Fibroblast of peridontal ligament (primary cell): Measurements from ENCODE around the gene NANOS3.
A peak's percentile ranks its signal among the peaks of the same experiment; 100 is the strongest.
"Not testable (repeated sequence)": the region's sequence is repeated elsewhere in the genome, so short reads cannot be mapped to it uniquely, and the experiment has no call there.

Source experiments
- DNase-seq: peaks from one replicate; pipeline ENCODE4 v3.0.0-alpha.2; 2010; ENCODE audit errors: extremely low read depth

NANOS3 gene

GRCh38 chr19:13843104-13843921 is 33.6 kb upstream of the NANOS3 start:
- DNase-seq, result no peak

DNA sequence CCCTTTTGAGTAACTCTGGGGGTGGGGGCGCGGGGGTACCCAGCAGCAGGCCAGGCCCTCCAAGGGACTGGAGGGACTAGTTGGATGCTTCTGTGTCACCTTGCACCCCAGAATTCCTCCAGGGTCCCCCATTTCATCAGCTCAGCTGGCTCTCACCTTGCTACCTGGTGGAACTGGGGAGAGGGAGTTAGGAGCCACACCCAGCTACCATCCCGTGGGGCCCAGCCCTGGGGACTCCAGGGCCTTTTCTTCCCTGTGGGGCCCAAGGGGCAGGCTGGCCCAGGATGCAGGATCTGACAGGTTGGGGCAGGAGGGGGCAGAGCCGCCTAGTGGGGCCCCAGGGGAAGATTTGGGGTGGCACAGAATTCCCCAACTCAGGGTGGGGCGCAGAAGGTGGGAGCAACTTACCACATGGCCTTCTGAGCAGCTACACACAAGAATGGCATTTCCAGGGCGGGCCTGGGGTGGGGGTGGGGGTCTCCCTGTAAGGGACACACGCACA is 32.8 kb upstream of the NANOS3 start:
- DNase-seq, result no peak

GRCh38 chr19:13846557-13847406 is 30.2 kb upstream of the NANOS3 start:
- DNase-seq, result peak; percentile 91

DNA sequence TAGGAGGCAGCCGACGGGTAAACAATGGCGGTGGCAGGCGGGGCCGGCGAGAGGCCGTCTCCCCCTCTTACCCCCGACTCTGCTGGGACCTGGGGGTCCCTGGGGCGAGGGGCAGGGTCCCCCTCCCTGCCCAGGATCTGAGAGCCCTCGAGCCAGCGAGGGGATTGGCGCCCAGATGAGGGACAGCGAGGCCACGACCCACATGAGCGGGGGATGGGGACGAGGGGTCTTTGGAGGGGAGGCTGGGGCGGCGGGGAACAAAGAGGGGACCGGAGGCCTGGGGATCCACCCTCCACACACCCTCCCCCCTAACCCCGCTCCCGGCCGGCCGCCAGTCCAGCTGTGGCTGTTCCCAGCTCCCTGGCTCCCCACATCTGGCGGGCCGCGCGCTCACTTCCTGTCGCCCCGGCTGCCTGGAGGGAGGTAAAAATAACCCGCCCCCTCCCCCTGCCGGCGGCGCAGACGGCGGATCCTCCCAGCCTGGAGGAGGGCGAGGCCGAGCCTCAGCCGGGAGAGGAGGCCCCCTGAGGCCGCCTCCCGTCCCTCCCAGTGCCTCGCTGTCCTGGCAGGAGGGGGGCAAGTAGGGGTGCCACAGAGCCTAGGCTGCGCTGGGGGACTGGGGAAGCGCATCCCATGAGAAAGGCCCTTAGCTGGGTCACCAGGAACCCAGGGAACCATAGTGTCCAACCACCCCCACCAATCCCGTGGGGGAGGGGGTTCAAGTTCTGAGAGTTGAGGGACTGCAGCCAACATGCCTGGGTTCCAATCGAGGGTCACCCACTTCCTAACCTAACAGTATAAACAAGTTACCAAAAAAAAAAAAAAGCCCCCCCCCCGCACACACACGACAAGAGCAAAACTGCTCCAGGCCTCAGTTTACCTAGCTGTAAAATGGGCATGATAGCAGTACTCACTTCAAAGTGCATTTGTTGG is 29.3 kb upstream of the NANOS3 start:
- peak; percentile 86 for DNase-seq

DNA sequence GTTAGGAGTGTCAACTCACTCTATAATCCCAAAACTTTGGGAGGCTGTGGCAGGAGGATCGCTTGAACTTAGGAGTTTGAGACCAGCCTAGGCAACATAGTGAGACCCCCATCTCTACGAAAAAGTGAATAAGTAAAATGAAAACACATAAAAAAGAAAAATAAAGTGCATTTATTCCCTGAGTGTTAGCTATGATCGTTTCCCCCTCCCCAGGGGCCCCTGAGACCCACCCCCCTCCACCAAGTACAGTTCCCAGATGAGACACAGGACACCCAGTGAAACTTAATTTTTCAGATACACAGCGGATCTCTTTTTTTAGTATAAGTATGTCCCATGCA is 28.6 kb upstream of the NANOS3 start:
- no peak for DNase-seq

GRCh38 chr19:13848798-13849676 is 27.9 kb upstream of the NANOS3 start:
- DNase-seq, result no peak

DNA sequence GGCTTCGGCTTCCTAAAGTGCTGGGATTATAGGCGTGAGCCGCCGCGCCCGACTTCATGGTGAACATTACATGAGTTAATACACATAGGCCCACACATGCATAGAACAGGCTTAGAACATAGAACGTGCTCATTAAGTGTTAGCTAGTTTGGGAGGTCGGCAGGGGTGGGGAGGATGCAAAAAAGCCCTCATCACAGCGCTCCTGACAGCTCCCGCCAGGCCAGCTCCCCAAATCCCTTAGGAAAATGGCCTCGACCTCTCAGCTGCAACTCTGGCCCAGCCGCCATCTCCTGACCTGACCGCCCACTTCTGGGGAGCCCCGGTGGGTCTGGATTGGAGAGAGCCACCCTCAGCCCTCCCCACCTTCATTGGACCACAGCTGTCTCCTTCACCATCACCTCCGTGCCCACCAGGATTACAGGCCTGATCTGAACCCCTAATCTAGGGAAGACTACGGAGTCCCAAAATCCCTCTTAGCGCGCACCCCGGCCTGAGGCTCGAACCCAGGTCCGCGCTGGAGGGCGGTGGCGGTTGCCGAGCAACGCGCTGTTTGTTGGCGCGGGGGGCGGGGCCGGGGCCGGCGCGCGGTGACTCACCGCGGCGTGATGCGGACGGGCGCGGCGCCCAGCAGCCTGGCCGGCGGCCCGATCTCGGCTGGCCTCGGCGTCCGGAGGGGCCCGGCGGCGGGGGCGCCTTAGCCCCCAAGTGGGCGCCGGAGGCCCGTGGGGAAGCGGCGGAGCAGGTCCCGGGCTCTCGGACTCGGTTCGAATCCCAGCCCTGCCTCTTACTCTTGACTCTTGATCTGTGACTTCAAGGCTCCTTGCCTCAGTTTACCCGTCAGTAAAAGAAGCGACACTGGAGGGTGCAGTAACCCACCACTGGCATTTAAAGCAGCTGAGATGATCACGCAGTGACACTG is 26.7 kb upstream of the NANOS3 start:
- peak; percentile 65 for DNase-seq

DNA sequence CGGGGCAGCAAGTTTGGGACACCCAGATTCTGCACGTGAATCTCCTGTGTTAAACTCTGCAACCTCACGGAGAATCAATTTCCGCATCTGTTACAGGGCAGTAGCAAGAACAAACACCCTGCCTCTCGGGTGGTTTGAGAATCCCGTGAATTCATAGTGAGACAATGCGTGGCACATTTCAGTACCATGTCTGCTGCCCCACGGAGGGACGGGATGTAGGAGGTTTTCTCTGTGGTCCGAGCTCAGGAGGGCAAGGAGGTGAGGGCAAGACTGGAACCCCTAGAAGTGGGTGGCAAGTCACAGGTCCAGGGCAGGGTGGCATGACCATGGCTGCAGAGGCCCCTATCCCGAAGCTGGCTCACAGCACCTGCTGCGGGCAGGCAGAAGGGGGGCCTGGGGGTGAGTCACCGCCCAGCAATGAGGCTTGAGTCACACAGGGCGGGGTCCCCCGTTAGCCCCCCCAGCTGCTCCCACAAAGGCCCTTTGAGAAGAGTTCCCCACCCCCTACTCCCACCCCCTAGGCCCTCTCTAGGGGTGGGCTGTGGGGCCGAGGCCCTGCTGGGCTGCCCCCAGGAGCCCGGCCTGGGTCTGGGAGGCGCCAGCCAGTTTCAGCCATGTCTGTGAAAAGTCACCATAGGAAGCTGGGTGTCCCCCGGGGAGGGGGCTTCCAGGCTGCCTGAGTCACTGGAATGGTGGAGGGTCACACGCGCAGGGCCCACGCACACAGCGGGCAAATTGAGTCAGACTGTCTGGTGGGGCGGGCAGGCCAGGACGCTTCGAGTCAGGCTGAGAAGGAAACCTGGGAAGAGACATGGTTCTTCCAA is 25.8 kb upstream of the NANOS3 start:
- peak; percentile 89 for DNase-seq

DNA sequence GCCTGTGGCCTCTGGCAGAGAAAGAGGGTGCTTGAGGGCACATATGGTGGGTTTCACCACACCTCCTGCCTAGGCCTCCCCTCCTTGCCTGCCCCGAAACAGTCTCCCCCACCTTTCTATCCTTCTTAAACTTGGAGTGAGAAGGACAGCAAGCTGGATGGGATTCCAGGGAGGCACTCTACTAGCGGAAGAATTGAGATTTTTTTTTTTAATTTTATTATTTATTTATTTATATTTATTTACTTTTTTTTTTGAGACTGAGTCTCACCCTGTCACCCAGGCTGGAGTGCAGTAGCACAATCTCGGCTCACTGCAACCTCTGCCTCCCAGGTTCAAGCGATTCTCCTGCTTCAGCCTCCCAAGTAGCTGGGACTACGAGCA is 25.2 kb upstream of the NANOS3 start:
- DNase-seq, result not testable (repeated sequence)

DNA sequence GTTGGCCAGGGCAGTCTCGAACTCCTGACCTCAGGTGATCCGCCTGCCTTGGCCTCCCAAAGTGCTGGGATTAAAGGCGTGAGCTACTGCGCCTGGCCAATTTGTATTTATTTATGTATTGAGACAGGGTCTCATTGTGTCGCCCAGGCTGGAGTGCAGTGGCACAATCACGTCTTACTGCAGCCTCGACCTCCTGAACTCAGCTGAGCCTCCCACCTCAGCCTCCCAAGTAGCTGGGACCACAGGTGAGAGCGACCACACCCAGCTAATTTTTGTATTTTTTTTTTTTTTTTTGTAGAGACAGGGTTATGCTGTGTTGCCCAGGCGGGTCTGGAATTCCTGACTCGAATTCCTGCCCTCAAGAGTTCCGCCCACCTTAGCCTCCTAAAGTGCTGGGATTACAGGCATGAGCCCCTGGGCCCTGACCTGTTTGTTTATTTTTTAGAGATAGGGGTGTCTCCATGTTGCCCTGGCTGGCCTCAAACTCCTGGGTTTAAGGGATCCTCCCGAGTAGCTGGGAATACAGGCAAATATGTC is 24.7 kb upstream of the NANOS3 start:
- not testable (repeated sequence) for DNase-seq

DNA sequence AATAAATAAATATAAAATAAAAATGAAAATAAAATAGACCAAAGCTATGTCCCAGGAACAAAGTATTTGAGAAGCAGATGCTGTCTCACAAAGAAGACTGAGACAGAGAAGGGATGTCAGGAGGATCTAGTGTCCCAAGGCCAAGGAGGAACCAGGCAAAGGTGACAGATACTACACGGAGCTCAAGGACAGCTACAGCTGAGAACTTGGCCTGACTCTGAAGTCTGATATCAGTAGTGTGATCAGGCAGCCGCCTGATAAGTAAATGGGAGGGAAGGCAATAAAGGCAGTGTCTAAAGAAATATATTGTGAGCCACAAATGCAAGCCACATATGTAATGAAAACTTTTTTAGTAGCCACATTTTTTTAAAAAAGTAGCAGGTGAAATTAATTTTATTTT is 20.4 kb upstream of the NANOS3 start:
- DNase-seq, result no peak

DNA sequence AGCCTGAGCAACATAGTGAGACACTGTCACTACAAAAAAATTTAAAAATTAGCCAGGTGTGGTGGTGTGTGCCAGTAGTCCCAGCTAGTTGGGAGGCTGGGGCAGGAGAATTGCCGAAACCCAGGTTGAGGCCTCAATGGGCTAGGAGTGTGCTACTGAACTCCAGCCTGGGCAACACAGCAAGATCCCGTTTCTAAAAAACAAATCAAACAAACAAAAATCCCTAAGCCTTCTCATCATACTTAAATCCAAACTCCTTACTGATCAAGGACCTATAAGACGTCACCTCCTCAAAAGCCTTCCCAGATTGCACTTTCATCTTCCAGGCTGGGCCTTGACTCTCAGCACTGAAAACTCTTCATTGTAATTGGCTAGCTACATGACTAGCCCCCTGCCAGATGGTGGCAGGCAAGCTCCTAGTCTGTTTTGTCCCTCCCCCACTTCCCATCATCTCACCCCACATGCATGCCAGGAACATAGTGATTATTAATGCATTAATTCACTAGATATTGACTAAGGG is 17.5 kb upstream of the NANOS3 start:
- no peak for DNase-seq

GRCh38 chr19:13860679-13861391 is 16.1 kb upstream of the NANOS3 start:
- DNase-seq, result no peak

GRCh38 chr19:13861392-13861713 is 15.6 kb upstream of the NANOS3 start:
- no peak for DNase-seq

- DNase-seq, result peak; percentile 86
These were observed 15.0 kb upstream of the NANOS3 start for GRCh38 chr19:13861714-13862531.

GRCh38 chr19:13864046-13864666 is 12.8 kb upstream of the NANOS3 start:
- no peak for DNase-seq
